ENCODE data around the gene VDAC1. TPM values are rescaled to one million over a fixed set of nuclear protein-coding genes. Genes with fewer than 3 reads are reported as not detected.

VDAC1 gene
- total and polyA plus RNA-seq, 2 donors (not counting 1 experiment from before 2014, with no cell fraction given): 27.8 to 60.7 TPM

GRCh38 chr5:134041570-134042411, 37.0 kb upstream of the VDAC1 start:
- no peaks in the 10 kb centered on the region for H3K9me3 ChIP-seq (ENCODE audit: control extremely low read depth in 1 of 3, control insufficient read depth in 2 of 3, insufficient read depth in 1 of 3, low read length in 2 of 3)
- ChIA-PET POLR2A (no interaction called here), CTCF (interaction anchor here (0.9 to 20.7 kb wide), 10 partner anchors 9 to 100 kb away, joined by 3 to 644 read pairs (median 4); no protein-coding TSS in a partner anchor)
- DNase-seq (no peak), ATAC-seq (ENCODE audit: low read depth) (no peak)
- H3K4me2 ChIP-seq (replicated peaks; ENCODE audit: low read depth, low read length, poor library complexity, severe bottlenecking): no peak overlapping the region
- Mint-ChIP-seq H3K4me3 (no peak overlapping the region), H3K27ac (no peak overlapping the region), H3K4me1 (peaks cover 1% of the 10 kb centered on the region), H3K27me3 (no peaks in the 10 kb centered on the region), H3K9me3 (ENCODE audit: insufficient read depth) (no peaks in the 10 kb centered on the region)
- H2AFZ ChIP-seq (ENCODE audit: insufficient read depth, low read depth, low read length, poor library complexity, severe bottlenecking): no peak overlapping the region
- no peaks in the 10 kb centered on the region for H3K36me3 ChIP-seq (replicated peaks in 1 of 2; ENCODE audit: control extremely low read depth in 1 of 2, control insufficient read depth in 1 of 2, extremely low read depth in 1 of 2, insufficient read depth in 2 of 2, low read length in 1 of 2)
- no peaks in the 10 kb centered on the region for H4K20me1 ChIP-seq (ENCODE audit: control insufficient read depth, insufficient read depth, low read length, poor library complexity, severe bottlenecking)
- H3K27ac ChIP-seq (ENCODE audit: low read length in 2 of 2): no peak overlapping the region
- H3K4me1 ChIP-seq (ENCODE audit: control insufficient read depth in 2 of 2, insufficient read depth in 2 of 2, low read length in 2 of 2): peaks cover 0 to 3% of the 10 kb centered on the region in 2 donors
- intact Hi-C loops (cut with micrococcal nuclease): no loop called here
- H3K27me3 ChIP-seq (replicated peaks in 1 of 4; ENCODE audit: control extremely low read depth in 1 of 4, control insufficient read depth in 3 of 4, insufficient read depth in 4 of 4, low read length in 3 of 4): no peaks in the 10 kb centered on the region
- WGBS (ENCODE audit: insufficient coverage): 86% methylated on average over 8 of the region's 11 CpGs
- no peak for TF ChIP-seq EZH2 (IDR thresholded peaks at IDR 0.05; ENCODE audit: borderline replicate concordance, insufficient read depth, low read depth, low read length, poor library complexity, severe bottlenecking)
- no peak for TF ChIP-seq CTCF (IDR thresholded peaks at IDR 0.05)
- no peak overlapping the region for H3K4me3 ChIP-seq (ENCODE audit: control extremely low read depth in 1 of 5, extremely low read depth in 1 of 5, insufficient read depth in 1 of 5, low read depth in 2 of 5, low read length in 4 of 5)
- no peak overlapping the region for H3K9ac ChIP-seq (ENCODE audit: low read length)
- no peaks in the 10 kb centered on the region for H3K79me2 ChIP-seq (ENCODE audit: control insufficient read depth, insufficient read depth, low read length)

- peaks cover 1% of the 10 kb centered on the region for H3K4me1 Mint-ChIP-seq
- H3K4me2 ChIP-seq (replicated peaks; ENCODE audit: low read depth, low read length, poor library complexity, severe bottlenecking): no peak overlapping the region
Measured at GRCh38 chr5:134038138-134038537, 33.4 kb upstream of the VDAC1 start.

More at GRCh38 chr5:134038138-134038537, 33.4 kb upstream of the VDAC1 start:
- no peaks in the 10 kb centered on the region for H3K79me2 ChIP-seq (ENCODE audit: control insufficient read depth, insufficient read depth, low read length)
- no peaks in the 10 kb centered on the region for H3K9me3 Mint-ChIP-seq (ENCODE audit: insufficient read depth)
- H3K4me3 Mint-ChIP-seq: no peak overlapping the region
- H2AFZ ChIP-seq (ENCODE audit: insufficient read depth, low read depth, low read length, poor library complexity, severe bottlenecking): no peak overlapping the region
- DNase-seq (no peak), ATAC-seq (ENCODE audit: low read depth) (no peak)
- no peaks in the 10 kb centered on the region for H4K20me1 ChIP-seq (ENCODE audit: control insufficient read depth, insufficient read depth, low read length, poor library complexity, severe bottlenecking)
- no peak overlapping the region for H3K27ac Mint-ChIP-seq
- peaks cover 0 to 3% of the 10 kb centered on the region in 2 donors for H3K4me1 ChIP-seq (ENCODE audit: control insufficient read depth in 2 of 2, insufficient read depth in 2 of 2, low read length in 2 of 2)
- no peaks in the 10 kb centered on the region for H3K36me3 ChIP-seq (replicated peaks in 1 of 2; ENCODE audit: control extremely low read depth in 1 of 2, control insufficient read depth in 1 of 2, extremely low read depth in 1 of 2, insufficient read depth in 2 of 2, low read length in 1 of 2)
- H3K9ac ChIP-seq (ENCODE audit: low read length): no peak overlapping the region
- no peaks in the 10 kb centered on the region for H3K27me3 ChIP-seq (replicated peaks in 1 of 4; ENCODE audit: control extremely low read depth in 1 of 4, control insufficient read depth in 3 of 4, insufficient read depth in 4 of 4, low read length in 3 of 4)
- WGBS (ENCODE audit: insufficient coverage): no CpG with 5 or more reads among the region's 3 CpGs
- ChIA-PET POLR2A (no interaction called here), CTCF (interaction anchor here (0.7 to 20.7 kb wide), 4 partner anchors 31 to 104 kb away, joined by 4 to 644 read pairs (median 76); no protein-coding TSS in a partner anchor)
- intact Hi-C loops (cut with micrococcal nuclease): loop anchor here (2.0 kb wide), 1 partner anchor 33 kb away; the partner anchor contains the start of gene VDAC1
- H3K27me3 Mint-ChIP-seq: no peaks in the 10 kb centered on the region
- H3K27ac ChIP-seq (ENCODE audit: low read length in 2 of 2): no peak overlapping the region
- H3K9me3 ChIP-seq (ENCODE audit: control extremely low read depth in 1 of 3, control insufficient read depth in 2 of 3, insufficient read depth in 1 of 3, low read length in 2 of 3): no peaks in the 10 kb centered on the region
- TF ChIP-seq EZH2 (IDR thresholded peaks at IDR 0.05; ENCODE audit: borderline replicate concordance, insufficient read depth, low read depth, low read length, poor library complexity, severe bottlenecking) (no peak), CTCF (IDR thresholded peaks at IDR 0.05) (no peak)
- no peak overlapping the region for H3K4me3 ChIP-seq (ENCODE audit: control extremely low read depth in 1 of 5, extremely low read depth in 1 of 5, insufficient read depth in 1 of 5, low read depth in 2 of 5, low read length in 4 of 5)
